PFSK-1 (cell line): ENCODE results near the gene KANK4.

Experiments used
- FOXP2 ChIP-seq: optimal IDR thresholded peaks from 2 replicates; pipeline ENCODE3; 2011; ENCODE audit warnings: borderline replicate concordance, control low read depth, inconsistent platforms; ENCODE audit not compliant: insufficient read depth; ENCODE audit errors: extremely low read length, extremely low read depth
- POLR2AphosphoS5 ChIP-seq: IDR thresholded peaks from 2 replicates; pipeline ENCODE4 v1.6.1; 2012; ENCODE audit warnings: low read depth, mild to moderate bottlenecking, control low read depth, low read length, moderate library complexity
- SIN3A ChIP-seq: IDR thresholded peaks from 2 replicates; pipeline ENCODE4 v1.6.1; 2012; ENCODE audit warnings: mild to moderate bottlenecking, low read length, moderate library complexity, borderline replicate concordance; ENCODE audit not compliant: insufficient read depth
- TAF1 ChIP-seq: IDR thresholded peaks from 2 replicates; pipeline ENCODE4 v1.6.1; 2012; ENCODE audit warnings: low read length, control low read depth, borderline replicate concordance; ENCODE audit not compliant: insufficient read depth
- TF ChIP-seq, protein P1 (sequence below), 2 experiments: IDR thresholded peaks; 2 replicates each; pipeline versions ENCODE4 v1.6.1 to v1.8.0; 2011 to 2012; ENCODE audit warnings: low read depth in 2 of 2, low read length in 2 of 2, control low read depth in 1 of 2, inconsistent platforms in 1 of 2, mild to moderate bottlenecking in 1 of 2, moderate library complexity in 1 of 2; ENCODE audit not compliant: insufficient read depth in 1 of 2

KANK4 gene

GRCh38 chr1:62312698-62313097 is 6.5 kb downstream of the KANK4 start:
- TF ChIP-seq, protein P1, sequence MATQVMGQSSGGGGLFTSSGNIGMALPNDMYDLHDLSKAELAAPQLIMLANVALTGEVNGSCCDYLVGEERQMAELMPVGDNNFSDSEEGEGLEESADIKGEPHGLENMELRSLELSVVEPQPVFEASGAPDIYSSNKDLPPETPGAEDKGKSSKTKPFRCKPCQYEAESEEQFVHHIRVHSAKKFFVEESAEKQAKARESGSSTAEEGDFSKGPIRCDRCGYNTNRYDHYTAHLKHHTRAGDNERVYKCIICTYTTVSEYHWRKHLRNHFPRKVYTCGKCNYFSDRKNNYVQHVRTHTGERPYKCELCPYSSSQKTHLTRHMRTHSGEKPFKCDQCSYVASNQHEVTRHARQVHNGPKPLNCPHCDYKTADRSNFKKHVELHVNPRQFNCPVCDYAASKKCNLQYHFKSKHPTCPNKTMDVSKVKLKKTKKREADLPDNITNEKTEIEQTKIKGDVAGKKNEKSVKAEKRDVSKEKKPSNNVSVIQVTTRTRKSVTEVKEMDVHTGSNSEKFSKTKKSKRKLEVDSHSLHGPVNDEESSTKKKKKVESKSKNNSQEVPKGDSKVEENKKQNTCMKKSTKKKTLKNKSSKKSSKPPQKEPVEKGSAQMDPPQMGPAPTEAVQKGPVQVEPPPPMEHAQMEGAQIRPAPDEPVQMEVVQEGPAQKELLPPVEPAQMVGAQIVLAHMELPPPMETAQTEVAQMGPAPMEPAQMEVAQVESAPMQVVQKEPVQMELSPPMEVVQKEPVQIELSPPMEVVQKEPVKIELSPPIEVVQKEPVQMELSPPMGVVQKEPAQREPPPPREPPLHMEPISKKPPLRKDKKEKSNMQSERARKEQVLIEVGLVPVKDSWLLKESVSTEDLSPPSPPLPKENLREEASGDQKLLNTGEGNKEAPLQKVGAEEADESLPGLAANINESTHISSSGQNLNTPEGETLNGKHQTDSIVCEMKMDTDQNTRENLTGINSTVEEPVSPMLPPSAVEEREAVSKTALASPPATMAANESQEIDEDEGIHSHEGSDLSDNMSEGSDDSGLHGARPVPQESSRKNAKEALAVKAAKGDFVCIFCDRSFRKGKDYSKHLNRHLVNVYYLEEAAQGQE (IDR thresholded peaks at IDR 0.05; ENCODE audit: insufficient read depth in 1 of 2, low read depth in 2 of 2, low read length in 2 of 2): no peak
- no peak for TF ChIP-seq SIN3A
- TF ChIP-seq FOXP2: no peak
- no peak for TF ChIP-seq POLR2AphosphoS5
- no peak for TF ChIP-seq TAF1

DNA sequence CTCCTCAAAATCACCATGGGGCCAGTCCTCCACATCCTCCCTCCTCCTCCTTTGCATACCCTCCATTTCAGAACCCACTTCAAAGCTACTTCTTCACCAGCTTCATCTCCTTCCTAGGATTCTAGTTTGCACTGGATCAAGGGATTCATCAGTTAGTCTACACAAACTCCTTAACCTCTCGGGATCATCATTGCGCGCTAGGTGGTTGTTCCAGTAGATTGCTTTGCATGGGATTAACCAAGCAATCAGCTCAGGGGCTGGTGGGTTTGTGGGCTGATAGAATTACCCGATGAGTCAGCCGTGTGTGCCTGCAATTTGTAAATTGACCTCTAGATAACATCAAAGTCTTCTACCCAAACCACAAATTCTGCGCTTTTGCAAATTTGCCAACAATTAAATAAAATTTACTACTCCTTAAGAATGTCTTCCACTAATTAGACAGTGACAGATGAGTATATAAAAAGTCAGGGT is 7.7 kb downstream of the KANK4 start:
- no peak for TF ChIP-seq TAF1
- TF ChIP-seq FOXP2: no peak
- TF ChIP-seq, protein P1 (IDR thresholded peaks at IDR 0.05; ENCODE audit: insufficient read depth in 1 of 2, low read depth in 2 of 2, low read length in 2 of 2): no peak
- TF ChIP-seq POLR2AphosphoS5: no peak
- no peak for TF ChIP-seq SIN3A

DNA sequence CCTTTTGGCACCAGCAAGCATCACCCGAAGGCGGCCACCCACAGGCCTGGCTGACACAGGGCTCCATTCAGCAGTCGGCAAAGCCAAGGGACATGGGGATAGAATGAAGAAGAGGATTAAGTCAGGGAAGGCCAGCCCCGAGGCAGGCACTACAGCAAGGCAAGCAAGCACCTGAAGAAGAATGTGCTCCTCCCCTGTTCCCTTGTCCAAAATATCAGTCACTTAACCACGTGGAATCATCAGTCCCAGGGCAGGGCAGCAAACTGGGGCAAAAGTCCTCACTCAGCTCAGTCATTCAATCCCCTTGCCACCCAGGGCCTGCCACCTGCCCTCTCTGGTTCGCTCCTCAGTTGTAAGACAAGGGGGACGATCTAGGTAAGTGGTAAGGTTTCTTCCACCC is 9.3 kb downstream of the KANK4 start:
- TF ChIP-seq, protein P1 (IDR thresholded peaks at IDR 0.05; ENCODE audit: insufficient read depth in 1 of 2, low read depth in 2 of 2, low read length in 2 of 2): no peak
- TF ChIP-seq FOXP2 (no peak), TAF1 (no peak), SIN3A (no peak), POLR2AphosphoS5 (no peak)

- TF ChIP-seq FOXP2 (no peak), TAF1 (no peak), POLR2AphosphoS5 (no peak), SIN3A (no peak)
- TF ChIP-seq, protein P1 (IDR thresholded peaks at IDR 0.05; ENCODE audit: insufficient read depth in 1 of 2, low read depth in 2 of 2, low read length in 2 of 2): no peak
Measured at GRCh38 chr1:62308606-62309005, 10.6 kb downstream of the KANK4 start.

DNA sequence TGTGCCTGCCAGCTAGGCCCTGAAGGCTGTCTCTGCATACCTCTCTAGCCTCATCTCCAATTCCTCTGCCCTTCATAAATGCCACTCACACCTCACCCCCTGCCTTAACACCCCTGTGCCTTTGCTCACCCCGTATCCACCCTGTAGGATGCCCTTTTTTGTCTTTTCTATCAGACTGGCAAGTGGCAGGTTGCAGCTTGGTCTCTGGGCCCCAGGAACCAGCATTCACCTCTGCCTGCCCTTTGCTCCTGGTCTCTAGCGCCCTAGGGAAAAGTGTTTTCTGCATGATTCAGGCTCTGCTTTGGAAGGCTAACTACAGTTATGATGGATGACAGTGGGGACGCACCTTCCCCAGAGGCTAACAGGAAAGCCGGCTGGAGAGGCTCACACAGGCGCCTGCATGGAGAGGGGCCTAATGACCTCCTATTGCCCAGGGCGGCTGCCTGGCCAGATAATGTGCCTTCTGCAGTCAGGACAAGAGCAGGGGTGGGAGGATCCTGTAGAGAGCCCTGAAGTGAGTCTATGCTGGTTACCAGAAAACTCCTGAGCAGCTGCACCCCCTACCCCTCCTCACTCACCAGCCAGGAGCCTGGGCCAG is 11.2 kb downstream of the KANK4 start:
- no peak for TF ChIP-seq FOXP2
- no peak for TF ChIP-seq POLR2AphosphoS5
- TF ChIP-seq, protein P1 (IDR thresholded peaks at IDR 0.05; ENCODE audit: insufficient read depth in 1 of 2, low read depth in 2 of 2, low read length in 2 of 2): no peak
- TF ChIP-seq TAF1: no peak
- no peak for TF ChIP-seq SIN3A
